ENCODE measurements around the gene TTC7B.

DNA sequence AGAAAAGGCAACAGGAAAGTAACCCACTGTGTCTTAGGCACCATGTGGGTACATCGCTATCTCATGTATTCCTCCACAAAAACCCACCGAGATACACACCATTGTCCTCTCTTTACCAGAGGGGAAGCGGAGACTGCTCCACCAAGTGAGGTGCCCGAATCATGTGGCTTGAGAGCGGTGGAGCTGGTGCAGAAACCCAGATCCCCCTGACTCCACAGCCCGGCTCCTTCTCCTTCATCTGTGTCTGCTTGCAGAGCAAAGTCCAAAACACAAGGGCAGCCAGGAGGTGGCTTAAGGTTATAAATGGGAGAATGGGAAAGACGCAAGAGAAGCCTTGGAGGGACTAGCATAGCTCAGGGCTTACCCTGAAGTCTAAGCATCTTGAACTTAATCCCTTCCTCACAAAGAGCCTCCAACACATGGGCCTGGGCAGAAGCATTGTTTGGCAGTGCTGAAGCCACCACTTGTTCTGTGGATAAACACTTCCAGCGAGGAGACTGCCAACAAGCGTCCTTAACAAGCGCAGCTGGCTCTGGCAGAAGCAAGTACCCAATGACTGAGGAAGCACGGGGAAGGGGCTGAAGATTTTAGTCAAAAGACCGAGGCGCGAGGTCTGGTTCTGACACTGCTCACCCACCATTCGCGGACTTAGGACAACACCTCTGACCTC lies 83.0 kb downstream of the TTC7B start:
- TF ChIP-seq, protein P1, sequence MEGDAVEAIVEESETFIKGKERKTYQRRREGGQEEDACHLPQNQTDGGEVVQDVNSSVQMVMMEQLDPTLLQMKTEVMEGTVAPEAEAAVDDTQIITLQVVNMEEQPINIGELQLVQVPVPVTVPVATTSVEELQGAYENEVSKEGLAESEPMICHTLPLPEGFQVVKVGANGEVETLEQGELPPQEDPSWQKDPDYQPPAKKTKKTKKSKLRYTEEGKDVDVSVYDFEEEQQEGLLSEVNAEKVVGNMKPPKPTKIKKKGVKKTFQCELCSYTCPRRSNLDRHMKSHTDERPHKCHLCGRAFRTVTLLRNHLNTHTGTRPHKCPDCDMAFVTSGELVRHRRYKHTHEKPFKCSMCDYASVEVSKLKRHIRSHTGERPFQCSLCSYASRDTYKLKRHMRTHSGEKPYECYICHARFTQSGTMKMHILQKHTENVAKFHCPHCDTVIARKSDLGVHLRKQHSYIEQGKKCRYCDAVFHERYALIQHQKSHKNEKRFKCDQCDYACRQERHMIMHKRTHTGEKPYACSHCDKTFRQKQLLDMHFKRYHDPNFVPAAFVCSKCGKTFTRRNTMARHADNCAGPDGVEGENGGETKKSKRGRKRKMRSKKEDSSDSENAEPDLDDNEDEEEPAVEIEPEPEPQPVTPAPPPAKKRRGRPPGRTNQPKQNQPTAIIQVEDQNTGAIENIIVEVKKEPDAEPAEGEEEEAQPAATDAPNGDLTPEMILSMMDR (IDR thresholded peaks at IDR 0.05): no peak
- TF ChIP-seq POLR2A (IDR thresholded peaks at IDR 0.05): no peak

All from adrenal gland (tissue), 5 donors.